GM12801 (cell line): ENCODE data around the gene STOM.

Source experiments
- TF ChIP-seq, protein P1 (sequence below): IDR thresholded peaks from one replicate; pipeline ENCODE4 v1.5.1; 2011; ENCODE audit warnings: control low read depth; ENCODE audit not compliant: insufficient read length; ENCODE audit errors: extremely low read depth

Gene STOM

GRCh38 chr9:121367306-121368137 is 2.5 kb downstream of the STOM start:
- TF ChIP-seq, protein P1, sequence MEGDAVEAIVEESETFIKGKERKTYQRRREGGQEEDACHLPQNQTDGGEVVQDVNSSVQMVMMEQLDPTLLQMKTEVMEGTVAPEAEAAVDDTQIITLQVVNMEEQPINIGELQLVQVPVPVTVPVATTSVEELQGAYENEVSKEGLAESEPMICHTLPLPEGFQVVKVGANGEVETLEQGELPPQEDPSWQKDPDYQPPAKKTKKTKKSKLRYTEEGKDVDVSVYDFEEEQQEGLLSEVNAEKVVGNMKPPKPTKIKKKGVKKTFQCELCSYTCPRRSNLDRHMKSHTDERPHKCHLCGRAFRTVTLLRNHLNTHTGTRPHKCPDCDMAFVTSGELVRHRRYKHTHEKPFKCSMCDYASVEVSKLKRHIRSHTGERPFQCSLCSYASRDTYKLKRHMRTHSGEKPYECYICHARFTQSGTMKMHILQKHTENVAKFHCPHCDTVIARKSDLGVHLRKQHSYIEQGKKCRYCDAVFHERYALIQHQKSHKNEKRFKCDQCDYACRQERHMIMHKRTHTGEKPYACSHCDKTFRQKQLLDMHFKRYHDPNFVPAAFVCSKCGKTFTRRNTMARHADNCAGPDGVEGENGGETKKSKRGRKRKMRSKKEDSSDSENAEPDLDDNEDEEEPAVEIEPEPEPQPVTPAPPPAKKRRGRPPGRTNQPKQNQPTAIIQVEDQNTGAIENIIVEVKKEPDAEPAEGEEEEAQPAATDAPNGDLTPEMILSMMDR: no peak

DNA sequence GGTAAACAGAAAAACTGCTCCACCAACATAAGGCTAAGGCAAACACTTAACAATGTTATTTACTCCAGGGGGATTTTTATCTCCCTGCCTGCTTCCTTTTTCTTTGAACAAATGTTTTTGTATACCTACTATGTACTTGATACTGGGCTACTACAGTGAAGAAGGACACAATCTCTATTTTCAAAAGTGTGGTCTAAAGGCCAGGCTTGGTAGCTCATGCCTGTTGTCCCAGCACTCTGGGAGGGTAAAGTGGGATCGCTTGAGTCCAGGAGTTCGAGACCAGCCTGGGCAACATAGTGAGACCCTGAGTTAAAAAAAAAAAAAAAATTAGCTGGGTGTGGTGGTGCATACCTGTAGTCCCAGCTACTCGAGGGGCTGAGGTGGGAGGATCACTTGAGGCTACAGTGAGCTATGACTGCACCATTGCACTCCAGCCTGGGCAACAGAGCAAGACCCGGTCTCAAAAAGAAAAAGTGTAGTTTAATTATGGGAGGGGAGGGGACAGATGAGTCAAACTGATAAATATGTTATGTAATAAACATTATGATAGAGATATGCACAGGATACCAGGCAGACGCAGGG is 3.3 kb downstream of the STOM start:
- TF ChIP-seq, protein P1: no peak

DNA sequence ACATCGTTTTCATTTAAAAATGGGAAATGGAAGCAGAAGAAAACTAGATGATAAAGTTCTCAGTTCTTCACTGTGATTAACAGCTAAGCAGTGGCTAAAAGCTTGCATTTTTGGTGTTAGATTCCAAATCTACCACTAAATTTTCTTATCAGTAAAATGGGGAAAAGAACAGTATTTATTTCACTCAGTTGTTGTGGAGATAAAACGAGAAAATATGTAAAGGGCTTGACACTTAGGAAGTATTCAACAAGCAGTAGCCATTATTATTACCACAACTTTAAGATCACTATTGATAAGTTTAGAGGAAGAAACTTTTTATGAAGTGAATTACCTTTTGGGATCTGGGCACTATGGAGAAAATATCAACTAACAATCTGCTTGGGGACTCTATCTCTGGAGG is 4.5 kb downstream of the STOM start:
- TF ChIP-seq, protein P1: no peak

- TF ChIP-seq, protein P1: no peak
These were observed 5.2 kb downstream of the STOM start for GRCh38 chr9:121364886-121365285.

GRCh38 chr9:121364077-121364476 is 6.0 kb downstream of the STOM start:
- TF ChIP-seq, protein P1: no peak

- TF ChIP-seq, protein P1: no peak
These were observed 6.5 kb downstream of the STOM start for GRCh38 chr9:121363622-121363961.

DNA sequence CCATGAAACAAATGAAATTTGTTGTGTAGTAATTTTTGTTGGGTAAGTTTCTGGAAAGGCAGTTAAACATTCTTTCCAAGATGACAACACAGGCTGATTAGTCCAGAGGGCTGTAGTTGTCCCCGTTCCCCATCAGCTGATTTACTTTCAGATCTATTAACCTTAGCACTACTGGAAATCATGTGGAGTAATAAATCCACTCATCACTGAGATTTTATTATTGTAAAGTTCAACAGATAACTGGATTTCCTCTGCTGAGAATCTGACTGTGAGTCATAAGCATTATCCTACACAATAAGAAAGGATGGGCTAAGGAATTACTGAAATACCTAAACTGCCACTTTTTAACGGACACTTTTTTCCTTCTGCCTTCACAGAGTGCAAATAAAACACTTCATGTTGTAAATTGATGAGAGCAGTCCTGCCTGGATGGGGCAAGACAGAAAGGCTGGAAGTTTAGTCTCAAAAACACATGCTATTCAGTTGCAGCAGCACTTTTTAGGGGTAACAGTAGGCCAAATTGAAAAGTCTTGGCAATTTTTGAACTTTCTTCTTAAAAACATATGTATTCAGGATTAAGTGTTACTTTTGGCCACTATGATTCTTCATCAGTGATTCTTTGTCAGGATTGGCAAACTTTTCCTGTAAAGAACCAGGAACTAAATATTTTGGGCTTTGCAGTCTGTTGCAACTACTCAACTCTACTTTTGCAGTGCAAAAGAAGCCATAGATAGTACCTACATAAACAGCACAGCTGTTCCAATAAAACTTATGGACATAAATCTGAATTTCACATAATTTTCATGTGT is 7.0 kb downstream of the STOM start:
- TF ChIP-seq, protein P1: no peak
